Iris pigment epithelial cell (primary cell): ENCODE measurements around the gene IQCC.

Experiments
- DNase-seq: peaks from one replicate; pipeline ENCODE4 v3.0.0-alpha.2; 2011; ENCODE audit warnings: low read depth

Gene IQCC

DNA sequence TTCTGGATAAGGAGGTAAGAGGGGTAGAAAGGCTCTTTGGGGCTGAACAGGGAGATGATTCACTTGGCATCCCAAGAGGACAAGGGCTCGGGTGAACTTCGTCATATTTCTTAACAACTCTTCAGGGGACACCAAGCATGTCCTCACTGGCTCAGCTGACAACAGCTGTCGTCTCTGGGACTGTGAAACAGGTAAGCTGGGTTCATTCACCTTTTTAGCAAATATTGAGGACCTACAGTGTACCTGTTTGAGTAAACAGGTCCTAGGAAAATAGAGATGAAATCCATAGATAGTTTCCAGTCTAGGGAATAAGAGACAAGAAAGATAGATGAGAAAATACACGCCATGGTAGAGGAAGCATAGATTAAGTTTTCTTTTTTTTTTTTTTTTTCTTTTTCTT lies 18.8 kb downstream of the IQCC start:
- no peak for DNase-seq

DNA sequence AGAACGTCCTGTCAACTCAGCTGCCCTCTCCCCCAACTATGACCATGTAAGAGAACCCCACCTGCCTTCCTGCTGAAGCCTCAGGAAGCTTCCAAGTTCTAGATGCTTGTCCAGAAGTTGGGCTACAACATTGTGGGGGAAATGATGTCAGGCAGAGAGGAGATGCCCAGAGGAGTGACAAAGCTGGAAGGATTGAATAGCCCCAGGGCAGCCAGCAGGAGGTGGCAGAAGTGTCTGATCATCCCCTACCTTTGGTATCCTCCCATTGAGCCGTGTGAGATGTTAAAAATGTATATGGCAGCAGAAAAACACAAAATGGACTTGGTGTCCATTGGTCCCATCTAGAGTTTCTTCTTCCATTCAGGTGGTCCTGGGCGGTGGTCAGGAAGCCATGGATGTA lies 23.3 kb downstream of the IQCC start:
- DNase-seq, result no peak

DNA sequence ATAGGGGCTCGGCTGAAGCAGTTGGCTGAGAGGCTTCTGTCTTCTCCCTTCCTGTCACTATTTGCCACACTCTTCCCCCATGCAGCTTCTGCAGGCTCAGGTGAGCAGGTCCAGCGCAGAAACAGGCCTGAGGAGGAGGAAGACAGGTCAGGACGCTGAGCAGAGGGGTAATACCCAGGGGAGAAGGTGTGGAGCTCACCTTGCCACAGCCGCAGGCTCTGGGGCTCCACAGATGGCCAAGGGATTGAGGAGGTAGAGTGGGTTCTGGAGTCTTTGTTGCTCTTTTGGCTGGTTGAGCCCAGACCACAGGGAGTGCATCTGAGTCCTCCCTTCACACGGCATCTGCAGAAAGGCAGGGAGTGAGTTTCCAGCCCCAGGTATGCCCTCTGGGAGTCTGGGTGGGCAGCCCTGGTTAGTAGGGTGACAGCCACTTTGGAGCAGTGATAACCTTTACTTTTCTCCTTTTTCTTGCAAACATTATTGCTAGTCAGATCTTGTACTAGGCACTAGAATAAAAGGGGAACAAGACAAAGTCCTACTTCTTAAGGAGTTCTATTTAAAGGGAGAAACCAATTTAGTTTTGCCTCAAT lies 26.5 kb downstream of the IQCC start:
- DNase-seq, result no peak

DNA sequence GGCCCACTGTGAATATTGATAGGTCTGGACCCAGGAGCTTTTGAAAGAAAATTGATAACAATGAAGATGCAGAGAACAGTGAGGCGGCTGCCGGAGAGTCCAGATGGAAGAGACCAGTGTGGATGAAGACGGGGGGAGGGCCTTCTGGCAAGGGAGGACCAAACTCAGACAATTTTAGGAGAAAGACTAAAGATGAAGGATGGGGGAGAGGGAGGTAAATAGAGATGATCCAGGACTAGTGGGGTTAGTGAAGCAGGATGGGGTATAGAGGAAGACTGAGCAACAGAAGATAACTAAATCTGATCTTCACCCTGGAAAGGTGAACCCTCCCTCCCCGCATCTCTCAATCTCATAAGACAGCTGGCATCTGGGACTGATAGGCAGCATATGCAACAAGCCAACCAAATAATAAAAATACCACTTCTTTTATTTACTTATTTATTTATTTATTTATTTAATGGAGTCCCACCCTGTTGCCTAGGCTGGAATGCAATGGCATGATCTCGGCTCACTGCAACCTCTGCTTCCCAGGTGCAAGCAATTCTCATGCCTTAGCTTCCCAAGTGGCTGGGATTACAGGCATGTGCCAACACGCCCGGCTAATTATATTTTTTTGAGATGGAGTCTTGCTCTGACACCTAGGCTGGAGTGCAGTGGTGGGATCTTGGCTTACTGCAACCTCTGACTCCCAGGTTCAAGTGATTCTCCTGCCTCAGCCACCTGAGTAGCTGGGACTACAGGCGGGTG lies 27.3 kb downstream of the IQCC start:
- no peak for DNase-seq

DNA sequence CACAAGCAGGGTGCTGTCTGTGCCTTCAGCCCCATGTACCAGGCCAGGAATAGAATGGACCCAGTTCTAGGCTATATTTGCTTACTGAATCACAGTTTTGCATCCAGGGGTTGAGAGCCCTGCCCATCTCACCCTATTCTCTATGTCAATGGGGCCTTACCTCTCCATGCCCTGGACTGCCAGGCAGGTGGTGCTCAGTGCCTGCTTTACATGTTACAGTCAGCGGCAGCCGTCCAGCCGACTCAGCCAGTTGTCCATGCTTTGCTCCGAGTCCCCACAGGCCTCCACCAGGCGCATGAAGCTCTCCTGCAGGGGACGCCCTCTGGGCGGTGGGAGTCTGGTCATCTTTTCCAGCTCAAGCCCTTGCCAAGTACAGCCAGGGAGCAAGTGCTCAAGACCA lies 29.3 kb downstream of the IQCC start:
- DNase-seq, result no peak

DNA sequence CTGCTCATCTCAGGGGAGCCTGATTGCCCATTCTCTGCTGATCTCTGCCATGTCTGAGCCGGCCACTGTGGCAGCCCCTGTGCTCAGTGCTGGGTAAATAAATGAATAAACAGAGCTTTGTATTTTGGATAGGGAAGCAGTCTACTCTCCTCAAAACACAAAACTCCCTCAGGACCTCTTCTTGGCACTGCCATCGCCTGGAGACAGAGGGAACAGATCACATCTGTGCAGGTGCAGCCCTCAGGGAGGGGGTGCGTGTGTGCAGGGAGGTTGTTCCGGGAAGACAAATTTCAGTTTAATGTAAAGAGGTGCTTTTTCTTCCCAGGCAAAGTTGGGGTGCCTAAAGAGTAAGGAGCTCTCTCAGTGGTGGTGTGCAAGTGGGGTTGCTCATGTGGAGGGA lies 33.9 kb downstream of the IQCC start:
- no peak for DNase-seq

DNA sequence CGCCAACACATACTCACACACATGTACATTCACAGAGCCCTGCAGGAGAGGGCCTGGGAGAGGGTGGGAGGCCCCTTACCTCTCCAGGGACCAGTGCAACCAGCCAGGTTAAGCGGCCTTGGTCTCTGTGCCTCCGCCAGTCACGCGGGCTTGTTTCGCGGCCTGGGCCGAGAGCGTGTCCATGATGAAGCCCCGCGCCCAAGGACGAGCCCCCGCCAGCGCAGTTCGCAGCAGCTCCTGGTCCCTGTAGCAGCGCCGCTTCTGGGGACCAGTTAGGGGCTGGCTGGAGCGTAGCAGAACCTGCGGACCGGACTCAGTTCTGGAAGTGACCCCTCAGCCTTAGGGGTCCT lies 34.3 kb downstream of the IQCC start:
- no peak for DNase-seq

DNA sequence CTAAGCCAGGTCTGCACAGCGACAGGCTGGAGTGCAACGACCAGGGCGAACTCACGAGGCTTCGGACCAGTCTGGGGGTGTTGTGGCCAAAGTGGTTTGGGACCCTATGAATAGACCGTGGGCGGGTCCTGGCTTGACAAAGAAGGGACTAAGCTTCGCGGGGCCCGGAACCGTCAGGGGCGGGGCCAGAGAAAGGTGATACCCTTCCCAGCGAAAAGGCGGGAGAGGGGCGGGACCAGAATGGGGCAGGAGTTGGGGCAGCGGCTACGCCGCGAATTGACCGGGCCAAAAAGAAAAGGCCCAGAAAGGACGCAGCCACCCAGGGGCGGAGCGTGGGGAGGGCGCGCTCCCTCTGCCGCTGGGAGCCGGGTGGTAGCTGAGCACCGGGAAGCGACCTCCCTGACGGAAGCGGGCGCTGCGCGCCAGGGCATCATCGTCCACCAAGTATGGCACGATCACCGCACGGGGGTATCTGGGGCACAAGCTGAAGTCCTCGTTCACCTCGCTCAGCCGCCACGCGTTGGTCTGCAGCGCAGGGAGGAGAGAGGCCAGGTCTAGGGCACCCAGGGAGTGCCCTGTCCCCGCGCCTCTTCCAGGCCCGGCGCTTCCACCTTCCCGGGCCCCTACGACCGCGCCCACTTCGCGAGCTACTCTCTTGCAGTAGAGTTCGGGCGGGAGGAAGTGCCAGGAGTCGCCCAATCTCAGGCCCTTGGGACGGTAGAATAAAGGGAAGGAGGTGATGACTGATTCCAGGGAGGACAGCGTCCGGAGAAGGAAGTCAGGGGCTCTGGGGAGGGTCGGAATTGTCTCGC lies 34.9 kb downstream of the IQCC start:
- no peak for DNase-seq

DNA sequence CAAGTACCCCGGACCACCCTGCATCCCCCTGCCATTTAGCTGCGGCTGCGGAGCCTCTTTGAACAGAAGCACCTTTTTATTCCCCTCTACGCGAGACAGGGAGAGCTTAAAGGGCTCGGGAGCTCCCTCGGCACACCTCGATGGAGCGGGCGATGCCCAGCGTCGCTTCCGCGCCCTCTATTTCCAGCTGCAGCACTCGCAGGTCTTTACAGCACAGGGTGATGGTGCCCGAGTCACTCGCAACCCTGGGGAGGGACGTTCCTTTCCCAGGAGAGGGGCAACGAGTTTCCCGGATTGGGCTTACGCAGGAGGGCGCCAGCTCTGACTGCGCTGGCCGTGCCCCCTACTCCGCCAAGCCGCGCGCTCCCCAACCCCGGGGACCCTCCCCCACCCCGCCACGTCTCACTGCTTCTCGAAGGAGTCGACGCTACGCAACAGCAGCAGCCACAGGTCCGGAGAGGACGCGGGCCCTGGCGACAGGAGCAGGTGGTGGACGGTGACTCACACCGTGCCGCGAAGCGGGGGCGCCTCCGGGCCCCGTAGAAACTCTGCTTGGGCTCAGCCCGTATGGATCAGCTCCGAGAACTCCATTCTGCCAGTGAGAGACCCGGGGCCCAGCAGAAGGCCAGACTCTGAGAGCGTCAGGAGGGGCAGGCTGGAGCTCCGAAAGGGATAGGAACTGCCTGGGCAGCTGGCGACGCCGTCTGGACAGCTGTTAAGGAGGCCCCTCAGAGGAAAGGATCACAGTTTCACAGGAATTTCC lies 35.7 kb downstream of the IQCC start:
- no peak for DNase-seq

DNA sequence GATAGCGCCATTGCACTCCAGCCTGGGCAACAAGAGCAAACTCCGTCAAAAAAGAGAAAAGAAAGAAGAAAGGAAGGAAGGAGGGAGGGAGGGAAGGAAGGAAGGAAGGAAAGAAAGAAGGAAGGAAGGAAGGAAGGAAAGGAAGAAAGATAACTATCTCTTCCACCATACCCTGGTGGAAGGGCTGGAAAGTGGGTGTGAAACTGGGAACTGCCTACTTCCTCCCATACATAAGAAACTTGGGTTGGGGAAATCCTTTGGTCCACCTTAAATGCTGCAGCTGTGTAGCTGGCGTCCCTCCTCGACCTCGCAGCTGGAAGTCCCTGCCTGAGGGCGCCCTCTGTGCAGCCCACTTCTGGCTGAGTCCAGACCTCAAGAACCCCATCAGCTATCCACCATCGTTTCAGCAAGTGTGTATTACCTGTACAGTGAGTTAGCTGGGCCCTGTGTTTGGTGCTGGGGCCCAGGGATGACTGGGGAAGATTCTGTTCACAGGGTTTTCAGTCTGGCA lies 36.9 kb downstream of the IQCC start:
- DNase-seq, result no peak

DNA sequence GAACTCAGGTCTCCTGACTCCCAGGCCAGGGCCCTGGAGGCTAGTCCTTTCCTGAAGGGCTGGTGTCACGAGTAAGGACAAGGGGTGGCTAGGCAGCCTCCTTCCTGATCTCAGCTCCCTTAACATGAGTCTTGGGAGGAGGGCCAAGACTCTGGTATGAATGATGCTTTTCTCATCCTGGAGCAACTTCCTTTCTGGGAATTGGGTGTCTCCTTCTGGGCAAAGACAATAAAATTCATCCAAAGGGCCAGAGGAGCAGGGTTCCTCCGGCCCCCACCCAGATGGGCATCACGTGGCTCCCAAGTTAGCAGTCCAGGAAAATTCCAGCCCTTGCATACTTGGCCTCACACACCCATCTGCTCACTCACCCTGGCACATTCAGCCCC lies 41.4 kb downstream of the IQCC start, which contains the start of gene FAM167B:
Gene FAM167B (plus strand): TSS at position 335 of the 386 bp plus-strand sequence. CDS start 200 bp downstream, outside the sequence.
- peak; percentile 22 for DNase-seq

DNA sequence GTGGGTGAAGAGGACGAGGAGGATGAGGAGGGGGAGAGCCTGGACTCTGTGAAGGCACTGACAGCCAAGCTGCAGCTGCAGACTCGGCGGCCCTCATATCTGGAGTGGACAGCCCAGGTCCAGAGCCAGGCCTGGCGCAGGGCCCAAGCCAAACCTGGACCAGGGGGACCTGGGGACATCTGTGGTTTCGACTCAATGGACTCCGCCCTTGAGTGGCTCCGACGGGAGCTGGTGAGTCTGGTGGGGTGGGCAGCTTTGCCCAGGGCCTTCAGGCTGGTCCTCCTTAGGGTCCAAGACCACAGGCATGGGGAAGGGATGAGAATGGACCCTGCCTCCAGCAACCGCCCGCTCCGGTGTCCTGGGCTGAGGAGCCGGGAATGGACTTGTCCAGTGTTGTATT lies 42.0 kb downstream of the IQCC start:
- no peak for DNase-seq

DNA sequence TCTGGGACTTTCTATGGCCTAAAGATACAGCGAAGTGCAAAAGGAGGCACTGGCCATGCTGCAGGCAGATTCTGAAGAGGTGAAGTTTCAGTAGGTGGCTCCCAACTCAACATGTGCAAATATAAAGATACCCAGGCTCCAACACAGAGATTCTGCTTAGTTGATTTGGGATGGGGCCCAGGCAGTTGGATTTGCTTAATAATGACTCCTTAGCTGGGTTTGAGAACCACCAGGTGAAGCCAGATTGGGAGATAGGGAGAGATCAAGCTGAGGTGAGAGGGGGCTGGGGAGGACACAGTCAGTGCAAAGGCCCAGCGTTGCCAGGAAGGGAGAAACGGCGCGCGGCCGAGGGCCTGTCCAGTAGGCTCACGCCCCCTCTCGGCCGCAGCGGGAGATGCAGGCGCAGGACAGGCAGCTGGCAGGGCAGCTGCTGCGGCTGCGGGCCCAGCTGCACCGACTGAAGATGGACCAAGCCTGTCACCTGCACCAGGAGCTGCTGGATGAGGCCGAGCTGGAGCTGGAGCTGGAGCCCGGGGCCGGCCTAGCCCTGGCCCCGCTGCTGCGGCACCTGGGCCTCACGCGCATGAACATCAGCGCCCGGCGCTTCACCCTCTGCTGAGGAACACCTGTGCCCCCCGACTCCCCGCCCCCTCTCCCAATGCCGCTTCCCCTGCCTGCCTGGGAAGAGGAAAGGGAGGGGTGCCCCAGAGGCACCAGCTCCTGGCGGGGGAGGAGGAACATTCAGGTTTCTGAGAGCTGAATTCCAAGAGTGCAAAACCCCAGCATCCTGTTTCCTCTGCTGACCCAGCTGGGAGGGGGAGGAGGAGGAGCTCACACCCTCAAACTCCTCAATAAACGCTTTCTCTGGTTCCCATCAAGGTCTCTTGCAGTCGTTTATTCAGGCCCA lies 42.8 kb downstream of the IQCC start:
- DNase-seq, result peak; percentile 62

DNA sequence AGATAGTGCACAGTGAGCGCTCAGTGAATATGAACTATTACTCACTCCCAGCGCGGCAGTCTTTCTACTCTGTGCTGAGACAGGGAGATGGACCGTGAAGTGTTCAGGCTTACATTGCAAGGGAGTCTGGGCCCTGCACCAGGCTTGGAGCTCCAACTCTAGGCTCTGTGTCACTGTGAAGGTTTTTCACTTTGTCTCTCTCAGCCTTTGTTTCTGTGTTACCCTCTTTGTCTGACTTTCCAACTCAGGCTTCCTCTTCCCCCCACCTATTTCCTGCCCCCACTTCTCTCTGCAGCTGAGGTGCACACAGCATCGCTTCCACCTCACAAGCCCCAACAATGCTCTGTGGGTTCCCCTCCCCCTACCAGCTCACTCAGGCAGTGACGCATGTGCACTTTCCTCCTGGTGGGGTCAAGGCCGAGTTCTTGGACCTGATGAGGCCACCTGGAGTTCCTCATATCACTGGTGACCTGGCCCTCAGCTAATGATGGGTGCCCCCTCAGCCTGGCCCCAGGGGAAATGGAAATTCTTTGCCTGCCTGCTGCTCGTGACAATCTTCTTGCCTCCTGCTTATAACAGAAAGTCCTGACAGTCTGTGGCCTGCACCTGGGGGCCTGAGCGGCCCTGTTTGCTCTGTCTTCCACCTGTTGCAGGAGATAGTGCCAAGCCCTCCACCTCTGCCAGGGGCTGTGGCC lies 44.5 kb downstream of the IQCC start:
- DNase-seq, result peak; percentile 34

DNA sequence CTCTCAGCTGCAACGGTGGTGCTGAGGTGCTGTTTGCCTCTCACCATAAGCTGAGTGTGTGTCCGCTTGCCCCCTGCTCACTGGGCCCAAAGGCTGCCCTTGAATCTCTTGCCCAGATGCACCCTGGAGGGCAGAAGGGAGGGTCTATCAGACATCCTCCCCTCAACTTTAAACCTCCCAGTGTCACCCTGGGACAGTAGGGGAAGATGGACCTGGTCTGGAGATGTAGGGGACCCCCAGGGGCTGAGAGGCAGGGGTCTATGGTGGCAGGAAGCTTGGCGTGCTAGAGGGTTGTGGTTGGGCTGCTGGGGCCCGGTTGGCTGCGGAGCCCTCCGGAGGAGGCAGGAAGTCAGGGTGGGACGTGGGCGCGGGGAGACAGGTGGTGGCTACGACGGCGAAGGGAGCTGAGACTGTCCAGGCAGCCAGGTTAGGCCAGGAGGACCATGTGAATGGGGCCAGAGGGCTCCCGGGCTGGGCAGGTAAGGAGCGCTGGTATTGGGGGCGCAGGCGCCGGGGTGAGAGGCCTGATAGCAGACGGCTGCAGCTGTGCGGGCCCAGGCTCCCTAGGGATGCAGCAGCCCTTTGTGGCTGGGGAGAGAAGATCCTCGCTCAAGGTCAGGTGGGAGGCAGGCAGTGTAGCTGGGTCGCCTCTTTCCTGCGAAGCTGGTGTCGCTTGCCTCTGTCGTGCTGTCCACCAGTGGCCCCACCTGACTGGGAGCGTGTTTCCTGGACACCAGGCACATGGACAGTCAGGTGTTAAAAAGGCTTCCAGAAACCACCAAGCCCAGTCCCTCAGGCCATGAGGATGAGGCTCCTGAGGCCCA lies 45.6 kb downstream of the IQCC start, which contains the start of gene LCK:
Gene LCK (plus strand): TSS at position 373 of the 824 bp plus-strand sequence. CDS start 23,065 bp downstream, outside the sequence.
- no peak for DNase-seq

DNA sequence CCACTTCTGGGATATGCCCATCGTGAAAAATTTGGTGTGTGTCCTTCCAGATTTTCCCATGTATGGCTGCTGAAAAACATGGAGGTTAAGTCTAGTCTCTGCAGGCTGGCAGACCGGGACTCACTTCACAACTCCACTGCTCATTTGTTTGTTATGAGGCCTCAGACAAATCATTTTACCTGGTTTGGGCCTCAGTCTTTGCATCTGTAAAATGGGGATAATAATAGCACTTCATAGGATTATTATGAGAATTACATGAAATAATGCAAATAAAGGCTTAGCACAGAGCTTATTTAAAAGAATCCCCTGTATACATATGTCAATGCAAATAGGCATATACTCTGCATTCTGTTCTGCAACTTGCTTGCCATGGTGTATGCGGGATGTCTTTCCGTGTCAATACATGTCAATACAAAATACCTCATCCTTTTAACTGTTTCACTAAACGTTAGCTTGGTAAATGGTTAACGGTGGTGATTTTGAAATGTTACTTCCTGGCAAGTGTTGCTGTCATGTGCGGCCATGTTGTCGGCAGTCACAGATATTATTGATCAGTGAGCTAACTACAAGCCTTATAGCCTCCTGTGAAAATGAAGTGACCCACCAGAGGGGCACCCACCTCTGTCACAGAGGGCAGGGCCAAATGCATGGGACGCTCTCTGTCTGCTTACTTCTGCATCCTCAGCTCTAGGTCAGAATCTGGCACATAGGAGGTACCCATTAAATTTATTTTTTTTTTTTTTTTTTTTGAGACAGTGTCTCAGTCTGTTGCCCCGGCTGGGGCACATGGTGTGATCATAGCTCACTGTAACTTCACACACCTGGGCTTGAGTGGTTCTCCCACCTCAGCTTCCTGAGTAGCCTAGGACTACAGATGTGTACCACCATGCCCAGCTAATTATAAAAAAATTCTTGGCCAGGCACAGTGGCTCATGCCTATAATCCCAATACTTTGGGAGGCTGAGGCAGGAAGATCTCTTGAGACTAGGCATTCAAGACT lies 49.9 kb downstream of the IQCC start:
- DNase-seq, result no peak

DNA sequence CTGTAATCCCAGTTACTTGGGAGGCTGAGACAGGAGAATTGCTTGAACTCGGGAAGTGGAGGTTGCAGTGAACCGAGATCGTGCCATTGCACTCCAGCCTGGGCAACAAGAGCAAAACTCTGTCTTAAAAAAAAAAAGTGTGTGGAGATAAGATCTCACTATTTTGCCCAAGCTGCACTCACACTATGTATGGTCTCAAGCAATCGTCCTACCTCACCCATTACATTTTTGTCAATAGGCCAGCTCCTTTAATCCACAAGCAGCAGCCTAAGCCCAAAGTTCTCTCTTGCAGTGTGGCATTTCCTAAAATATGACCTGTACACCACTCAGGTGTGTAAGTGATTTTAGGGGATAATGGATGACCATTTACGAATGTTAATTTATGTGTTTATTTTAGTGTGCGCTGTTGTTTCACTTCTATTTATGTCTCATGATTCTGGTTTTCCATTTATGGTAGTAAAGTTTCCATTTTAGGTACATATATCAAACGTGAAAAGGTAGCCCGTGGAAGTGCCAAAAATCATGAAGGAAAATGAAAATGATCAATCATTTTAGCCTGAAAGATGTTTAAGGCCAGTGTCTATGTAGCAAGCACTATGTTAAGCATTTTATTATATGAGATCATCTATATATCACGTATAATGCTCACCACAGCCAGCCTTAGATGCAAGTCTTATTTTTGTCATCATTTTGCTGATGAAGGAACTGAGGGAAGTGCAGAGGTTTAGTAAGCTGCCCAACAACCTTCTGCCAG lies 51.2 kb downstream of the IQCC start:
- DNase-seq, result no peak

DNA sequence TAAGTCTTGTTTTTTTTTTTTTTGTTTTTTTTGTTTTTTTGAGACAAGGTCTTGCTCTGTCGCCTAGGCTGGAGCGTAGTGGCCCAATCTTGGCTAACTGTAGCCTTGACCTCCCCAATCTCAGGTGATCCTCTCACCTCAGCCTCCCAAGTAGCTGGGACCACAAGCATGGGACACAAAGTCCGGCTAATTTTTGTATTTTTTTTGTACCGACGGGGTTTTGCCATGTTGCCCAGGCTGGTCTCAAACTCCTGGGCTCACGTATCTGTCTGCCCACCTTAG lies 51.7 kb downstream of the IQCC start:
- no peak for DNase-seq
